HEK293 (cell line): ENCODE results near the gene GMDS.

ENCODE experiments used
- RBAK ChIP-seq: fragments of 450-650 bp; formaldehyde crosslinking; IDR thresholded peaks from 2 replicates; pipeline ENCODE4 v1.5.1; 2016; ENCODE audit warnings: missing biosample characterization, missing genetic modification characterization
- REST ChIP-seq: fragments of 450-650 bp; formaldehyde crosslinking; IDR thresholded peaks from 2 replicates; pipeline ENCODE4 v1.5.1; 2016; ENCODE audit warnings: missing biosample characterization, missing genetic modification characterization
- ZNF133 ChIP-seq: fragments of 450-650 bp; formaldehyde crosslinking; IDR thresholded peaks from 2 replicates; pipeline ENCODE4 v1.5.1; 2016; ENCODE audit warnings: missing biosample characterization, missing genetic modification characterization
- ZNF335 ChIP-seq: fragments of 450-650 bp; formaldehyde crosslinking; conservative IDR thresholded peaks from 2 replicates; pipeline ENCODE4 v1.5.1; 2016; ENCODE audit warnings: missing biosample characterization, missing genetic modification characterization
- ZNF433 ChIP-seq: fragments of 450-650 bp; formaldehyde crosslinking; IDR thresholded peaks from 2 replicates; pipeline ENCODE4 v1.5.1; 2016; ENCODE audit warnings: missing biosample characterization, missing genetic modification characterization, low read depth
- TF ChIP-seq, protein P1 (sequence below): fragments of 450-650 bp; formaldehyde crosslinking; IDR thresholded peaks from 2 replicates; pipeline ENCODE4 v1.5.1; 2016; ENCODE audit warnings: missing biosample characterization, missing genetic modification characterization

GRCh38 chr6:1904466-1904799 lies 341.0 kb downstream of the GMDS start:
- TF ChIP-seq RBAK (tag by site-specific recombination) (no peak), ZNF433 (tag by site-specific recombination) (no peak), ZNF335 (tag by site-specific recombination) (no peak), REST (tag by site-specific recombination) (no peak), ZNF133 (tag by site-specific recombination) (no peak)
- TF ChIP-seq, protein P1, sequence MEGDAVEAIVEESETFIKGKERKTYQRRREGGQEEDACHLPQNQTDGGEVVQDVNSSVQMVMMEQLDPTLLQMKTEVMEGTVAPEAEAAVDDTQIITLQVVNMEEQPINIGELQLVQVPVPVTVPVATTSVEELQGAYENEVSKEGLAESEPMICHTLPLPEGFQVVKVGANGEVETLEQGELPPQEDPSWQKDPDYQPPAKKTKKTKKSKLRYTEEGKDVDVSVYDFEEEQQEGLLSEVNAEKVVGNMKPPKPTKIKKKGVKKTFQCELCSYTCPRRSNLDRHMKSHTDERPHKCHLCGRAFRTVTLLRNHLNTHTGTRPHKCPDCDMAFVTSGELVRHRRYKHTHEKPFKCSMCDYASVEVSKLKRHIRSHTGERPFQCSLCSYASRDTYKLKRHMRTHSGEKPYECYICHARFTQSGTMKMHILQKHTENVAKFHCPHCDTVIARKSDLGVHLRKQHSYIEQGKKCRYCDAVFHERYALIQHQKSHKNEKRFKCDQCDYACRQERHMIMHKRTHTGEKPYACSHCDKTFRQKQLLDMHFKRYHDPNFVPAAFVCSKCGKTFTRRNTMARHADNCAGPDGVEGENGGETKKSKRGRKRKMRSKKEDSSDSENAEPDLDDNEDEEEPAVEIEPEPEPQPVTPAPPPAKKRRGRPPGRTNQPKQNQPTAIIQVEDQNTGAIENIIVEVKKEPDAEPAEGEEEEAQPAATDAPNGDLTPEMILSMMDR, result no peak
